H1 (cell line): ENCODE measurements around the gene PAPOLG. TPM values are rescaled to one million over a fixed set of nuclear protein-coding genes. Genes with fewer than 3 reads are reported as not detected.

Experiments used
- ASH2L ChIP-seq: fragments of 200-600, 300-600 bp; sonication (generic); IDR thresholded peaks from one replicate; pipeline ENCODE4 v1.7.1; 2017; ENCODE audit warnings: low read length
- GABPA ChIP-seq: IDR thresholded peaks from 2 replicates; pipeline ENCODE4 v1.6.1; 2011; ENCODE audit warnings: mild to moderate bottlenecking, low read length, moderate library complexity, borderline replicate concordance; ENCODE audit not compliant: insufficient read depth
- HDAC2 ChIP-seq, 2 experiments: fragments of 300-600 bp in 1 of 2; sonication (generic) in 1 of 2; IDR thresholded peaks; 2 replicates each; pipeline ENCODE4 v1.6.1; 2011 to 2012; ENCODE audit warnings: low read depth in 2 of 2, low read length in 2 of 2, mild to moderate bottlenecking in 2 of 2, moderate library complexity in 2 of 2, borderline replicate concordance in 1 of 2, inconsistent platforms in 1 of 2
- polyA plus RNA-seq, 7 experiments: library from polyadenylated mRNA; depleted of rRNA in 3 of 7; stranded (reverse) in 5 of 7; unstranded in 2 of 7; fragments of >200 nt in 5 of 7; fragments of 200-250 nt in 2 of 7; gene quantifications; 1 replicate in 5 of 7; 2 replicates in 1 of 7; 4 replicates in 1 of 7; pipeline versions ENCODE4 v1.2.1 to v1.2.3, GENCODE V29; 2011 to 2013; ENCODE audit warnings: missing spikeins in 2 of 7, mixed read lengths in 2 of 7
- total RNA-seq: library from RNA; stranded (reverse); fragmentation: NEBNext Ultra II Directional; extraction: Animal tissue kit (Norgen Biotek cat#: 25700); gene quantifications from 2 replicates; pipeline ENCODE4 v1.2.1, GENCODE V29; 2021
- TF ChIP-seq, protein P1 (sequence below): IDR thresholded peaks from 2 replicates; pipeline ENCODE4 v1.6.1; 2012; ENCODE audit warnings: inconsistent platforms
- TF ChIP-seq, protein P2 (sequence below): IDR thresholded peaks from 2 replicates; pipeline ENCODE4 v1.6.1; 2012; ENCODE audit warnings: low read length, inconsistent platforms

PAPOLG gene
- total and polyA plus RNA-seq, 2 of the 8 experiments (the other 6 are each of a cell fraction or from before 2014, with no cell fraction given) = 6.5 to 21.5 TPM

DNA sequence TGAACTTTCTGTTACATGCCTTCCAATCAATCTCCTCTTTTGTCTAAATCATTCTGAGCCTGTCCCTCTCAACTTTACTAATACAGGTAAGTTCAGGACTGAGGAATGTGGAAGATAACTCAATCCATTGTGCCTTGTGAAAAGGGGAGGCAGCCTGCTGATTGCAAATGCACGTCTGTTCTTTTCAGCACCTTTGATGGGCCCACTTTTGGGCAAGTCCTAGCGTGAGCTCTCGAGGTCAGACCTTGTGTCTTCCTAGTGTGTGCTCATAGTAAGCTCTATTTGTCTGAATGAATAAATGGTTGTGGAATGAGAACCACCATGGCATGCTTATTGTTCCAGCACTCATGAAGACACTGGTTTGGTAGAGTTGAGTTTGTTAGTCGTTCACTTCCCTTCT, 74.9 kb downstream of the PAPOLG start (continued):
- TF ChIP-seq, protein P1, sequence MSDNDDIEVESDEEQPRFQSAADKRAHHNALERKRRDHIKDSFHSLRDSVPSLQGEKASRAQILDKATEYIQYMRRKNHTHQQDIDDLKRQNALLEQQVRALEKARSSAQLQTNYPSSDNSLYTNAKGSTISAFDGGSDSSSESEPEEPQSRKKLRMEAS = no peak
- no peak for TF ChIP-seq HDAC2 (IDR thresholded peaks at IDR 0.05; ENCODE audit: borderline replicate concordance in 1 of 2, low read depth in 2 of 2, low read length in 2 of 2)
- TF ChIP-seq, protein P2, sequence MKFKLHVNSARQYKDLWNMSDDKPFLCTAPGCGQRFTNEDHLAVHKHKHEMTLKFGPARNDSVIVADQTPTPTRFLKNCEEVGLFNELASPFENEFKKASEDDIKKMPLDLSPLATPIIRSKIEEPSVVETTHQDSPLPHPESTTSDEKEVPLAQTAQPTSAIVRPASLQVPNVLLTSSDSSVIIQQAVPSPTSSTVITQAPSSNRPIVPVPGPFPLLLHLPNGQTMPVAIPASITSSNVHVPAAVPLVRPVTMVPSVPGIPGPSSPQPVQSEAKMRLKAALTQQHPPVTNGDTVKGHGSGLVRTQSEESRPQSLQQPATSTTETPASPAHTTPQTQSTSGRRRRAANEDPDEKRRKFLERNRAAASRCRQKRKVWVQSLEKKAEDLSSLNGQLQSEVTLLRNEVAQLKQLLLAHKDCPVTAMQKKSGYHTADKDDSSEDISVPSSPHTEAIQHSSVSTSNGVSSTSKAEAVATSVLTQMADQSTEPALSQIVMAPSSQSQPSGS = no peak
- no peak for TF ChIP-seq ASH2L
- no peak for TF ChIP-seq GABPA
